ENCODE data around the gene MCOLN3.

MCOLN3 gene

GRCh38 chr1:85041793-85042192 lies 6.5 kb downstream of the MCOLN3 start:
- Histone ChIP-seq H3F3A (ENCODE audit: low read depth) (no peaks in the 10 kb centered on the region), H3K9me3 (ENCODE audit: insufficient read depth, low read depth, low read length) (no peaks in the 10 kb centered on the region), H4K20me1 (ENCODE audit: insufficient read depth, low read length, poor library complexity, severe bottlenecking) (no peaks in the 10 kb centered on the region), H3K79me2 (ENCODE audit: insufficient read depth, low read length) (no peaks in the 10 kb centered on the region), H3K4me1 (ENCODE audit: insufficient read depth, low read length, poor library complexity, severe bottlenecking) (no peaks in the 10 kb centered on the region), H3K9ac (ENCODE audit: low read depth, low read length, poor library complexity, severe bottlenecking) (no peak overlapping the region), H3K4me3 (ENCODE audit: low read length, poor library complexity, severe bottlenecking) (no peak overlapping the region), H2AFZ (ENCODE audit: low read length) (no peak overlapping the region), H3K27me3 (ENCODE audit: insufficient read depth, low read length, poor library complexity, severe bottlenecking) (peaks cover 8% of the 10 kb centered on the region), H3K4me2 (ENCODE audit: low read depth, low read length, poor library complexity, severe bottlenecking) (no peak overlapping the region), H3K9me2 (replicated peaks; ENCODE audit: low read depth, low read length) (no peaks in the 10 kb centered on the region), H3K36me3 (ENCODE audit: insufficient read depth, low read length) (no peaks in the 10 kb centered on the region)
- TF ChIP-seq EZH2phosphoT487 (IDR thresholded peaks at IDR 0.05; ENCODE audit: borderline replicate concordance) (no peak), CTCF (conservative IDR thresholded peaks at IDR 0.05; ENCODE audit: low read length) (no peak)

GRCh38 chr1:85033221-85033620 lies 15.1 kb downstream of the MCOLN3 start:
- Histone ChIP-seq H3K79me2 (ENCODE audit: insufficient read depth, low read length) (no peaks in the 10 kb centered on the region), H3K4me1 (ENCODE audit: insufficient read depth, low read length, poor library complexity, severe bottlenecking) (no peaks in the 10 kb centered on the region), H3F3A (ENCODE audit: low read depth) (no peaks in the 10 kb centered on the region), H3K9me3 (ENCODE audit: insufficient read depth, low read depth, low read length) (no peaks in the 10 kb centered on the region), H3K9me2 (replicated peaks; ENCODE audit: low read depth, low read length) (no peaks in the 10 kb centered on the region), H3K27me3 (ENCODE audit: insufficient read depth, low read length, poor library complexity, severe bottlenecking) (no peaks in the 10 kb centered on the region), H3K36me3 (ENCODE audit: insufficient read depth, low read length) (no peaks in the 10 kb centered on the region), H3K9ac (ENCODE audit: low read depth, low read length, poor library complexity, severe bottlenecking) (no peak overlapping the region), H3K4me3 (ENCODE audit: low read length, poor library complexity, severe bottlenecking) (no peak overlapping the region), H4K20me1 (ENCODE audit: insufficient read depth, low read length, poor library complexity, severe bottlenecking) (no peaks in the 10 kb centered on the region), H3K4me2 (ENCODE audit: low read depth, low read length, poor library complexity, severe bottlenecking) (no peak overlapping the region), H2AFZ (ENCODE audit: low read length) (no peak overlapping the region)
- TF ChIP-seq EZH2phosphoT487 (IDR thresholded peaks at IDR 0.05; ENCODE audit: borderline replicate concordance) (no peak), CTCF (conservative IDR thresholded peaks at IDR 0.05; ENCODE audit: low read length) (no peak)

GRCh38 chr1:85030536-85030935 lies 17.8 kb downstream of the MCOLN3 start:
- Histone ChIP-seq H3K4me2 (ENCODE audit: low read depth, low read length, poor library complexity, severe bottlenecking) (no peak overlapping the region), H3K4me1 (ENCODE audit: insufficient read depth, low read length, poor library complexity, severe bottlenecking) (no peaks in the 10 kb centered on the region), H3K9ac (ENCODE audit: low read depth, low read length, poor library complexity, severe bottlenecking) (no peak overlapping the region), H3K27me3 (ENCODE audit: insufficient read depth, low read length, poor library complexity, severe bottlenecking) (no peaks in the 10 kb centered on the region), H3K9me3 (ENCODE audit: insufficient read depth, low read depth, low read length) (no peaks in the 10 kb centered on the region), H4K20me1 (ENCODE audit: insufficient read depth, low read length, poor library complexity, severe bottlenecking) (no peaks in the 10 kb centered on the region), H3K9me2 (replicated peaks; ENCODE audit: low read depth, low read length) (no peaks in the 10 kb centered on the region), H3K36me3 (ENCODE audit: insufficient read depth, low read length) (no peaks in the 10 kb centered on the region), H2AFZ (ENCODE audit: low read length) (no peak overlapping the region), H3K4me3 (ENCODE audit: low read length, poor library complexity, severe bottlenecking) (no peak overlapping the region), H3F3A (ENCODE audit: low read depth) (no peaks in the 10 kb centered on the region), H3K79me2 (ENCODE audit: insufficient read depth, low read length) (no peaks in the 10 kb centered on the region)
- TF ChIP-seq EZH2phosphoT487 (IDR thresholded peaks at IDR 0.05; ENCODE audit: borderline replicate concordance) = no peak
- no peak for TF ChIP-seq CTCF (conservative IDR thresholded peaks at IDR 0.05; ENCODE audit: low read length)

Data from Loucy (cell line).